ENCODE measurements around the gene FLT4. TPM values are rescaled to one million over a fixed set of nuclear protein-coding genes. Genes with fewer than 3 reads are reported as not detected.
A peak's percentile ranks its signal among the peaks of the same experiment; 100 is the strongest.

Gene FLT4
- total and polyA plus RNA-seq, 2 of the 13 experiments (the other 11 are each of a cell fraction or from before 2014, with no cell fraction given): not detected

DNA sequence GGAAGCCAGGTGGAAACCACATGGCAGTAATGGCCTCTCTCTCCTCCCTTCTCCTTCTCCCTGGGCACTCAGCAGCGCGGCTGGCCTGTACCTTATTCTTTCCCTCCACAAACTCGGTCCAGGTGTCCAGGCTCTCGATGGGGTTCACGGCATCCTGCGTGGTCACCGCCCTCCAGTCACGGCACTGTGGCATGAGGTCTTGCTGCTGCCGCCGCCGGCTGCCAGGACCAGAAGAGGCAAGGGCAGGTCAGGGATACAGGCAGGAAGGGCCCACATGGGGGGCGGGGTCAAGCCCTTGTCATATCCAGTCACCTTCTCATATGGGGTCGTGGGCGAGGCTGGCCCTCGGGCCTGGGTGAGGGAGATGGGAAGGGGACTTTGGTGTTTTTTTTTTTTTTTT lies 25.6 kb downstream of the FLT4 start:
- H3K27me3 ChIP-seq (ENCODE audit: control insufficient read depth in 1 of 2, insufficient read depth in 2 of 2, low read length in 2 of 2): peaks cover 16 to 68% of the 10 kb centered on the region in 2 experiments; a peak in 4 of 5 replicates
- intact Hi-C loops (cut with micrococcal nuclease; ENCODE audit: unreplicated experiment) (no loop called here), in situ Hi-C loops (cut with HindIII; ENCODE audit: extremely low pct_ligation_motif_present, low pct_unique_long_range_greater_than_20kb) (no loop called here)
- H3K4me2 ChIP-seq (ENCODE audit: low read depth, low read length): no peak overlapping the region
- H3K4me1 ChIP-seq (ENCODE audit: insufficient read depth, low read length): no peaks in the 10 kb centered on the region
- H3K79me2 ChIP-seq (ENCODE audit: insufficient read depth, low read length): no peaks in the 10 kb centered on the region
- no peaks in the 10 kb centered on the region for H3K9me3 ChIP-seq (ENCODE audit: low read length)
- DNase-seq (ENCODE audit: low spot score) (no peak), ATAC-seq (no peak), FAIRE-seq (no peak)
- WGBS (ENCODE audit: low lambda C conversion rate): 78% methylated on average over 9 of the region's 15 CpGs
- TF ChIP-seq ZNF687 (CRISPR knock-in tag; IDR thresholded peaks at IDR 0.05): 0 out of 2 replicates have a peak, but pooled peaks have one; percentile 5
- TF ChIP-seq, protein P1, sequence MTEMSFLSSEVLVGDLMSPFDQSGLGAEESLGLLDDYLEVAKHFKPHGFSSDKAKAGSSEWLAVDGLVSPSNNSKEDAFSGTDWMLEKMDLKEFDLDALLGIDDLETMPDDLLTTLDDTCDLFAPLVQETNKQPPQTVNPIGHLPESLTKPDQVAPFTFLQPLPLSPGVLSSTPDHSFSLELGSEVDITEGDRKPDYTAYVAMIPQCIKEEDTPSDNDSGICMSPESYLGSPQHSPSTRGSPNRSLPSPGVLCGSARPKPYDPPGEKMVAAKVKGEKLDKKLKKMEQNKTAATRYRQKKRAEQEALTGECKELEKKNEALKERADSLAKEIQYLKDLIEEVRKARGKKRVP (CRISPR knock-in tag; IDR thresholded peaks at IDR 0.05): no peak
- no peaks in the 10 kb centered on the region for H4K20me1 ChIP-seq (ENCODE audit: insufficient read depth, low read length)
- ChIA-PET CTCF (ENCODE audit: low intra/inter-chr PET ratio, low total read pairs) (no interaction called here), POLR2A (no interaction called here)
- no peak overlapping the region for H3K4me3 ChIP-seq (replicated peaks in 1 of 3; ENCODE audit: insufficient read depth in 1 of 3, low read depth in 2 of 3, low read length in 3 of 3)
- no peak overlapping the region for H3K27ac ChIP-seq (ENCODE audit: extremely low read length, insufficient read depth, low read length)
- no TSS peak for BruUV-seq (replicated peaks)
- no peak overlapping the region for H3K9ac ChIP-seq (ENCODE audit: insufficient read depth, low read depth, low read length)
- H3K36me3 ChIP-seq (replicated peaks in 1 of 2; ENCODE audit: control insufficient read depth in 1 of 2, insufficient read depth in 2 of 2, low read length in 2 of 2): no peaks in the 10 kb centered on the region
- no peak overlapping the region for H2AFZ ChIP-seq (ENCODE audit: low read length)

DNA sequence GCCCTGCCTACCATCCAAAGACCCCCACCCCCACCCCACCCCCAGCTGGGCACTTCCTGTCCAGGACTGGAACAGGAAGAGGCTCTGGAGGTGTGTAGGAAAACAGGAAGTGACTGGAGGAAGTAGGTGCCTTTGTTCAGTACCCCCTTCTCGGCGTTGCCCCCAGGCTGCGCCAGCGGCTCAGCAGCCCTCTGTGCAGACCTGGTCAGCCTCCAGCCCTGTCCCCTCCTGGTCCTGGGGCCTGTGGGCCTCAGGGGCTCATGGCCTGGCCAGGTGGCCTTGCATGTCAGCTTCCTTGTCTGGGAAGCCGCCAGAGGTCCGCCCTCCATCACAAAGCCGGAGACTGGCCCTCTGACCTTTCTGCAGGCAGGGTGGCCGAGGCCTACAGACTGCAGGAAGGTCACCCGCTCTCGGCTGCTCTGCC lies 26.0 kb downstream of the FLT4 start:
- H3K9me3 ChIP-seq (ENCODE audit: low read length): no peaks in the 10 kb centered on the region
- H3K4me1 ChIP-seq (ENCODE audit: insufficient read depth, low read length): no peaks in the 10 kb centered on the region
- H3K4me2 ChIP-seq (ENCODE audit: low read depth, low read length): no peak overlapping the region
- TF ChIP-seq ZMYM3 (CRISPR knock-in tag; IDR thresholded peaks at IDR 0.05): no peak
- TF ChIP-seq ZNF564 (CRISPR knock-in tag; IDR thresholded peaks at IDR 0.05): no peak
- 0 out of 2 replicates have a peak, but pooled peaks have one; percentile 11 for TF ChIP-seq ZNF687 (CRISPR knock-in tag; IDR thresholded peaks at IDR 0.05)
- TF ChIP-seq ZMAT3 (CRISPR knock-in tag; conservative IDR thresholded peaks at IDR 0.05): no peak
- TF ChIP-seq ZNF577 (CRISPR knock-in tag; IDR thresholded peaks at IDR 0.05; ENCODE audit: borderline replicate concordance, low read depth): no peak
- TF ChIP-seq ZFP62 (CRISPR knock-in tag; IDR thresholded peaks at IDR 0.05): no peak
- no peak for TF ChIP-seq ZNF431 (CRISPR knock-in tag; IDR thresholded peaks at IDR 0.05; ENCODE audit: borderline replicate concordance, low read depth)
- TF ChIP-seq HDAC1 (CRISPR knock-in tag; IDR thresholded peaks at IDR 0.05): no peak
- FAIRE-seq (no peak), DNase-seq (ENCODE audit: low spot score) (no peak), ATAC-seq (no peak)
- peaks cover 16 to 67% of the 10 kb centered on the region in 2 experiments; a peak in 4 of 5 replicates for H3K27me3 ChIP-seq (ENCODE audit: control insufficient read depth in 1 of 2, insufficient read depth in 2 of 2, low read length in 2 of 2)
- WGBS (ENCODE audit: low lambda C conversion rate): 68% methylated on average over 7 of the region's 10 CpGs
- in situ Hi-C loops (cut with HindIII; ENCODE audit: extremely low pct_ligation_motif_present, low pct_unique_long_range_greater_than_20kb): no loop called here
- H2AFZ ChIP-seq (ENCODE audit: low read length): no peak overlapping the region
- H3K27ac ChIP-seq (ENCODE audit: extremely low read length, insufficient read depth, low read length): no peak overlapping the region
- ChIA-PET POLR2A (no interaction called here), CTCF (ENCODE audit: low intra/inter-chr PET ratio, low total read pairs) (no interaction called here)
- no peak overlapping the region for H3K9ac ChIP-seq (ENCODE audit: insufficient read depth, low read depth, low read length)
- no peaks in the 10 kb centered on the region for H3K36me3 ChIP-seq (replicated peaks in 1 of 2; ENCODE audit: control insufficient read depth in 1 of 2, insufficient read depth in 2 of 2, low read length in 2 of 2)
- H4K20me1 ChIP-seq (ENCODE audit: insufficient read depth, low read length): no peaks in the 10 kb centered on the region
- H3K4me3 ChIP-seq (replicated peaks in 1 of 3; ENCODE audit: insufficient read depth in 1 of 3, low read depth in 2 of 3, low read length in 3 of 3): no peak overlapping the region
- BruUV-seq (replicated peaks): no TSS peak
- intact Hi-C loops (cut with micrococcal nuclease; ENCODE audit: unreplicated experiment): no loop called here
- no peaks in the 10 kb centered on the region for H3K79me2 ChIP-seq (ENCODE audit: insufficient read depth, low read length)
